Hepatocyte (in vitro differentiated cells): ENCODE data around the gene CDK5RAP1. TPM values are rescaled to one million over a fixed set of nuclear protein-coding genes. Genes with fewer than 3 reads are reported as not detected.
"Not testable (repeated sequence)": the region's sequence is repeated elsewhere in the genome, so short reads cannot be mapped to it uniquely, and the experiment has no call there.

ENCODE experiments used
- DNase-seq: peaks from one replicate; pipeline ENCODE4 v3.0.0-alpha.2; 2016; ENCODE audit warnings: low spot score
- H2AFZ ChIP-seq: fragments of 200-600 bp; sonication (generic); 2 replicates; pipeline ENCODE4 v1.6.0; 2016; ENCODE audit warnings: antibody characterized with exemption, mild to moderate bottlenecking
- H3K27ac ChIP-seq: fragments of 200-600 bp; sonication (generic); 2 replicates; pipeline ENCODE4 v1.5.1; 2016; ENCODE audit warnings: mild to moderate bottlenecking
- H3K27me3 ChIP-seq: fragments of 200-600 bp; sonication (generic); 2 replicates; pipeline ENCODE4 v1.6.1; 2016
- H3K36me3 ChIP-seq: fragments of 200-600 bp; sonication (generic); replicated peaks from 2 replicates; pipeline ENCODE4 v1.5.1; 2016; ENCODE audit warnings: low read depth; ENCODE audit not compliant: insufficient read depth
- H3K4me1 ChIP-seq: fragments of 200-600 bp; sonication (generic); 2 replicates; pipeline ENCODE4 v1.5.1; 2016; ENCODE audit warnings: mild to moderate bottlenecking, moderate library complexity; ENCODE audit not compliant: insufficient read depth
- H3K4me2 ChIP-seq: fragments of 200-600 bp; sonication (generic); 2 replicates; pipeline ENCODE4 v1.6.0; 2016
- H3K4me3 ChIP-seq: fragments of 200-600 bp; sonication (generic); 2 replicates; pipeline ENCODE4 v1.5.1; 2016; ENCODE audit warnings: mild to moderate bottlenecking
- H3K79me2 ChIP-seq: fragments of 200-600 bp; sonication (generic); 2 replicates; pipeline ENCODE4 v1.6.0; 2017; ENCODE audit warnings: mild to moderate bottlenecking
- H3K9me2 ChIP-seq: fragments of 200-600 bp; sonication (generic); replicated peaks from 2 replicates; pipeline ENCODE4 v1.6.0; 2017; ENCODE audit warnings: mild to moderate bottlenecking; ENCODE audit not compliant: insufficient read depth
- H3K9me3 ChIP-seq: fragments of 200-600 bp; sonication (generic); 2 replicates; pipeline ENCODE4 v1.5.1; 2016; ENCODE audit warnings: low read depth, mild to moderate bottlenecking
- H4K20me1 ChIP-seq: fragments of 200-600 bp; sonication (generic); 2 replicates; pipeline ENCODE4 v1.6.0; 2016; ENCODE audit warnings: mild to moderate bottlenecking; ENCODE audit not compliant: insufficient read depth, poor library complexity, severe bottlenecking
- CTCF ChIP-seq: fragments of 200-600 bp; sonication (generic); IDR thresholded peaks from 2 replicates; pipeline ENCODE4 v1.5.1; 2016; ENCODE audit warnings: antibody characterized with exemption, mild to moderate bottlenecking; ENCODE audit not compliant: poor library complexity
- EZH2 ChIP-seq: fragments of 200-600 bp; sonication (generic); IDR thresholded peaks from 2 replicates; pipeline ENCODE4 v1.6.1; 2016; ENCODE audit warnings: antibody characterized with exemption, mild to moderate bottlenecking, borderline replicate concordance
- EZH2phosphoT487 ChIP-seq: fragments of 200-600 bp; sonication (generic); IDR thresholded peaks from one replicate; pipeline ENCODE4 v1.6.1; 2018; ENCODE audit warnings: antibody characterized with exemption, mild to moderate bottlenecking, low read depth, moderate library complexity; ENCODE audit not compliant: unreplicated experiment, severe bottlenecking
- WGBS: methylation state at CpG from one replicate; pipeline ENCODE4 v1.1.6; 2016; ENCODE audit warnings: low lambda C conversion rate; ENCODE audit errors: missing lambda C conversion rate; 5-methylcytosine and 5-hydroxymethylcytosine counted together
- polyA plus RNA-seq: library from polyadenylated mRNA; unstranded; fragments of >200 nt; fragmentation: Nextera tagmentation; extraction: Ambion mirVana; gene quantifications from 2 replicates; pipeline ENCODE4 v1.2.1, GENCODE V29; 2016
- total RNA-seq: library from RNA; depleted of rRNA; stranded (reverse); fragments of >200 nt; gene quantifications from 2 replicates; pipeline ENCODE4 v1.2.3, GENCODE V29; 2014

CDK5RAP1 gene
- total and polyA plus RNA-seq, 2 experiments from 2014 or later: 35.6 to 52.2 TPM

GRCh38 chr20:33442136-33443005 is 41.1 kb upstream of the CDK5RAP1 start:
- no peak overlapping the region for H3K27ac ChIP-seq

GRCh38 chr20:33441142-33441955 is 40.0 kb upstream of the CDK5RAP1 start:
- TF ChIP-seq EZH2phosphoT487: no peak
- Histone ChIP-seq H3K36me3 (no peaks in the 10 kb centered on the region), H3K79me2 (peaks cover 2% of the 10 kb centered on the region), H3K4me2 (no peak overlapping the region), H3K9me3 (no peaks in the 10 kb centered on the region), H3K27me3 (no peaks in the 10 kb centered on the region), H3K4me1 (peaks cover 13% of the 10 kb centered on the region), H3K27ac (no peak overlapping the region), H3K9me2 (no peaks in the 10 kb centered on the region), H4K20me1 (no peaks in the 10 kb centered on the region), H2AFZ (no peak overlapping the region), H3K4me3 (no peak overlapping the region)
- DNase-seq: peak; percentile 22
- WGBS: 71% methylated on average over 7 of the region's 7 CpGs

More at GRCh38 chr20:33442136-33443005, 41.1 kb upstream of the CDK5RAP1 start:
- Histone ChIP-seq H3K36me3 (no peaks in the 10 kb centered on the region), H3K27me3 (no peaks in the 10 kb centered on the region), H3K4me1 (peaks cover 13% of the 10 kb centered on the region), H3K4me2 (peak overlapping the region; percentile 95), H2AFZ (peak overlapping the region; percentile 92), H3K79me2 (peaks cover 2% of the 10 kb centered on the region), H3K9me3 (no peaks in the 10 kb centered on the region), H4K20me1 (no peaks in the 10 kb centered on the region), H3K4me3 (peak overlapping the region; percentile 75), H3K9me2 (no peaks in the 10 kb centered on the region)
- TF ChIP-seq CTCF: no peak
- no peak for TF ChIP-seq EZH2
- TF ChIP-seq EZH2phosphoT487: no peak
- DNase-seq: no peak
- WGBS: 92% methylated on average over 9 of the region's 9 CpGs

GRCh38 chr20:33440562-33440961 is 39.2 kb upstream of the CDK5RAP1 start:
- H3K4me3 ChIP-seq, H3K27me3 ChIP-seq, H3K4me2 ChIP-seq, H4K20me1 ChIP-seq, H3K36me3 ChIP-seq, H3K9me3 ChIP-seq, H2AFZ ChIP-seq, H3K9me2 ChIP-seq, H3K27ac ChIP-seq, H3K79me2 ChIP-seq, DNase-seq: not testable (repeated sequence)
- peaks cover 13% of the 10 kb centered on the region for H3K4me1 ChIP-seq
- 82% methylated on average over 7 of the region's 7 CpGs for WGBS

- H3K27me3 ChIP-seq: no peaks in the 10 kb centered on the region
- no peak for TF ChIP-seq EZH2phosphoT487
- no peak for TF ChIP-seq EZH2
- no peak for TF ChIP-seq CTCF
- peaks cover 2% of the 10 kb centered on the region for H3K79me2 ChIP-seq
- no peaks in the 10 kb centered on the region for H4K20me1 ChIP-seq
- H3K4me1 ChIP-seq: peaks cover 8% of the 10 kb centered on the region
- H3K9me3 ChIP-seq: no peaks in the 10 kb centered on the region
- H2AFZ ChIP-seq: no peak overlapping the region
- WGBS: 88% methylated on average over 2 of the region's 2 CpGs
- H3K4me2 ChIP-seq: no peak overlapping the region
- H3K27ac ChIP-seq: no peak overlapping the region
- no peak overlapping the region for H3K4me3 ChIP-seq
- no peak for DNase-seq
- H3K36me3 ChIP-seq: no peaks in the 10 kb centered on the region
- H3K9me2 ChIP-seq: no peaks in the 10 kb centered on the region
Measured at GRCh38 chr20:33438481-33438880, 37.2 kb upstream of the CDK5RAP1 start.
